Parathyroid adenoma (tissue), 2 donors: ENCODE results near the gene PNPO.
"Not testable (repeated sequence)": the region's sequence is repeated elsewhere in the genome, so short reads cannot be mapped to it uniquely, and the experiment has no call there.

Source experiments
- H2AFZ ChIP-seq: fragments of 300-600 bp; sonication (generic); one replicate; pipeline ENCODE4 v1.7.0; 2017; ENCODE audit warnings: antibody characterized with exemption, mild to moderate bottlenecking
- H3K27ac ChIP-seq: fragments of 300-600 bp; sonication (generic); one replicate; pipeline ENCODE4 v1.7.0; 2017
- H3K27me3 ChIP-seq: fragments of 300-600 bp; sonication (generic); one replicate; pipeline ENCODE4 v1.7.0; 2017; ENCODE audit warnings: low read length; ENCODE audit not compliant: control insufficient read depth, insufficient read depth
- H3K36me3 ChIP-seq: fragments of 300-600 bp; sonication (generic); one replicate; pipeline ENCODE4 v1.7.0; 2017; ENCODE audit warnings: low read length; ENCODE audit not compliant: control insufficient read depth, insufficient read depth
- H3K4me1 ChIP-seq: fragments of 300-600 bp; sonication (generic); one replicate; pipeline ENCODE4 v1.7.0; 2017; ENCODE audit warnings: control low read depth
- H3K4me2 ChIP-seq: fragments of 300-600 bp; sonication (generic); one replicate; pipeline ENCODE4 v1.7.0; 2017; ENCODE audit warnings: low read length
- H3K4me3 ChIP-seq: fragments of 300-600 bp; sonication (generic); one replicate; pipeline ENCODE4 v1.7.0; 2017; ENCODE audit warnings: low read depth, low read length
- H3K79me2 ChIP-seq: fragments of 300-600 bp; sonication (generic); one replicate; pipeline ENCODE4 v1.7.0; 2017; ENCODE audit warnings: control low read depth
- H3K9ac ChIP-seq: fragments of 300-600 bp; sonication (generic); one replicate; pipeline ENCODE4 v1.7.0; 2017; ENCODE audit warnings: mild to moderate bottlenecking
- H3K9me3 ChIP-seq: fragments of 300-600 bp; sonication (generic); one replicate; pipeline ENCODE4 v1.7.0; 2017; ENCODE audit warnings: low read length; ENCODE audit not compliant: control insufficient read depth
- CTCF ChIP-seq: fragments of 300-600 bp; sonication (generic); IDR thresholded peaks from one replicate; pipeline ENCODE4 v1.7.0; 2017; ENCODE audit warnings: antibody characterized with exemption, mild to moderate bottlenecking
- donor health status: primary hyperparathyroidism.

Gene PNPO

GRCh38 chr17:47982645-47983390 lies 41.4 kb downstream of the PNPO start:
- no peaks in the 10 kb centered on the region for H3K9me3 ChIP-seq
- H2AFZ ChIP-seq: no peak overlapping the region
- H3K27me3 ChIP-seq: no peaks in the 10 kb centered on the region
- H3K27ac ChIP-seq: no peak overlapping the region
- no peak overlapping the region for H3K4me3 ChIP-seq
- H3K9ac ChIP-seq: no peak overlapping the region
- H3K79me2 ChIP-seq: no peaks in the 10 kb centered on the region
- no peak for TF ChIP-seq CTCF
- peaks cover 21% of the 10 kb centered on the region for H3K4me1 ChIP-seq
- H3K4me2 ChIP-seq: no peak overlapping the region
- no peaks in the 10 kb centered on the region for H3K36me3 ChIP-seq

- Histone ChIP-seq H3K9ac (no peak overlapping the region), H3K79me2 (no peaks in the 10 kb centered on the region), H3K4me3 (no peak overlapping the region), H3K27ac (no peak overlapping the region), H3K9me3 (no peaks in the 10 kb centered on the region), H2AFZ (no peak overlapping the region), H3K36me3 (no peaks in the 10 kb centered on the region), H3K4me1 (peaks cover 20% of the 10 kb centered on the region), H3K4me2 (no peak overlapping the region), H3K27me3 (no peaks in the 10 kb centered on the region)
- no peak for TF ChIP-seq CTCF
Measured at GRCh38 chr17:47983492-47984223, 42.3 kb downstream of the PNPO start.

GRCh38 chr17:47986520-47986919 lies 45.1 kb downstream of the PNPO start:
- Histone ChIP-seq H3K4me2 (no peak overlapping the region), H3K9ac (no peak overlapping the region), H3K79me2 (no peaks in the 10 kb centered on the region), H3K27ac (peak overlapping the region; percentile 78), H3K4me1 (peaks cover 21% of the 10 kb centered on the region), H3K36me3 (no peaks in the 10 kb centered on the region), H2AFZ (peak overlapping the region; percentile 87), H3K4me3 (no peak overlapping the region), H3K9me3 (no peaks in the 10 kb centered on the region), H3K27me3 (no peaks in the 10 kb centered on the region)
- TF ChIP-seq CTCF: no peak

GRCh38 chr17:47987240-47987835 lies 46.0 kb downstream of the PNPO start:
- Histone ChIP-seq H3K9me3 (no peaks in the 10 kb centered on the region), H3K4me3 (no peak overlapping the region), H3K79me2 (no peaks in the 10 kb centered on the region), H3K27ac (peak overlapping the region; percentile 78), H3K4me1 (peaks cover 21% of the 10 kb centered on the region), H3K9ac (no peak overlapping the region), H3K27me3 (no peaks in the 10 kb centered on the region), H2AFZ (peak overlapping the region; percentile 87), H3K36me3 (no peaks in the 10 kb centered on the region), H3K4me2 (peak overlapping the region; percentile 28)
- TF ChIP-seq CTCF: no peak

GRCh38 chr17:47988445-47988844 lies 47.1 kb downstream of the PNPO start:
- H3K9ac ChIP-seq, H3K27ac ChIP-seq, H3K36me3 ChIP-seq, H3K4me2 ChIP-seq, H3K4me3 ChIP-seq, H2AFZ ChIP-seq, H3K9me3 ChIP-seq, H3K27me3 ChIP-seq, H3K79me2 ChIP-seq: not testable (repeated sequence)
- H3K4me1 ChIP-seq: peaks cover 21% of the 10 kb centered on the region
